SK-N-SH (cell line): Measurements from ENCODE around the gene PCDH1. TPM values are rescaled to one million over a fixed set of nuclear protein-coding genes. Genes with fewer than 3 reads are reported as not detected.

Experiments
- CTCF ChIA-PET: fragments of 300-600, 350-600 bp; formaldehyde crosslinking; extraction: SDS; loops from one replicate; lab custom pipeline; 2021; lab: Yijun Ruan, JAX
- POLR2A ChIA-PET: fragments of 350-600 bp; sonication (Branson Sonifier 250); formaldehyde crosslinking; extraction: SDS; loops from one replicate; lab custom pipeline; 2020; ENCODE audit warnings: antibody characterized with exemption, inconsistent platforms; lab: Yijun Ruan, JAX
- DNase-seq: peaks from one replicate; pipeline ENCODE4 v3.0.0; 2012
- H2AFZ ChIP-seq: fragments of 200-600 bp; sonication (generic); 2 replicates; pipeline ENCODE4 v1.8.1; 2016; ENCODE audit warnings: antibody characterized with exemption, mild to moderate bottlenecking, low read depth
- H3F3A ChIP-seq: fragments of 200-600 bp; sonication (generic); replicated peaks from 2 replicates; pipeline ENCODE3; 2016; ENCODE audit warnings: antibody characterized with exemption, mild to moderate bottlenecking; ENCODE audit not compliant: insufficient read depth
- H3K27ac ChIP-seq, 2 experiments: fragments of 200-500 bp in 1 of 2; fragments of 200-600 bp in 1 of 2; sonication (Bioruptor generic) in 1 of 2; sonication (generic), shearing (Covaris generic) in 1 of 2; 2 replicates each; pipeline versions ENCODE4 v1.5.1 to v1.6.1; 2014 to 2016; ENCODE audit warnings: low read depth in 2 of 2, inconsistent platforms in 1 of 2, low read length in 1 of 2, mild to moderate bottlenecking in 1 of 2, mixed read lengths in 1 of 2
- H3K27me3 ChIP-seq: fragments of 200-600 bp; sonication (generic), shearing (Covaris generic); 2 replicates; pipeline ENCODE4 v1.6.1; 2016; ENCODE audit warnings: mixed run types; ENCODE audit not compliant: insufficient read depth
- H3K36me3 ChIP-seq, 2 experiments: fragments of 200-500 bp in 1 of 2; fragments of 200-600 bp in 1 of 2; sonication (Bioruptor generic) in 1 of 2; sonication (generic) in 1 of 2; replicated peaks in 1 of 2; 2 replicates each; pipeline versions ENCODE3 to v1.5.1; 2014 to 2016; ENCODE audit warnings: low read length in 1 of 2, mild to moderate bottlenecking in 1 of 2; ENCODE audit not compliant: insufficient read depth in 2 of 2, control insufficient read depth in 1 of 2
- H3K4me1 ChIP-seq, 2 experiments: fragments of 200-500 bp in 1 of 2; fragments of 200-600 bp in 1 of 2; sonication (Bioruptor generic) in 1 of 2; sonication (generic), shearing (Covaris generic) in 1 of 2; 2 replicates each; pipeline versions ENCODE4 v1.5.1 to v1.6.1; 2014 to 2016; ENCODE audit warnings: low read depth in 1 of 2, low read length in 1 of 2, mixed run types in 1 of 2; ENCODE audit not compliant: insufficient read depth in 2 of 2, control insufficient read depth in 1 of 2
- H3K4me2 ChIP-seq: fragments of 200-600 bp; sonication (generic), shearing (Covaris generic); 2 replicates; pipeline ENCODE4 v1.6.1; 2017; ENCODE audit warnings: mixed run types
- H3K4me3 ChIP-seq, 2 experiments: fragments of 200-500 bp in 1 of 2; fragments of 200-600 bp in 1 of 2; sonication (Bioruptor generic) in 1 of 2; sonication (generic), shearing (Covaris generic) in 1 of 2; 2 replicates each; pipeline versions ENCODE4 v1.5.1 to v1.8.1; 2014 to 2016; ENCODE audit warnings: low read depth in 2 of 2, inconsistent platforms in 1 of 2, low read length in 1 of 2, mild to moderate bottlenecking in 1 of 2, mixed read lengths in 1 of 2, moderate library complexity in 1 of 2
- H3K79me2 ChIP-seq: fragments of 200-600 bp; sonication (generic); 2 replicates; pipeline ENCODE4 v1.8.1; 2017; ENCODE audit warnings: mild to moderate bottlenecking; ENCODE audit not compliant: insufficient read depth
- H3K9ac ChIP-seq: fragments of 200-600 bp; sonication (generic); 2 replicates; pipeline ENCODE4 v1.6.1; 2017; ENCODE audit warnings: mixed run types
- H3K9me2 ChIP-seq: fragments of 200-600 bp; sonication (generic); 2 replicates; pipeline ENCODE4 v1.6.1; 2017; ENCODE audit warnings: mixed run types
- H3K9me3 ChIP-seq: fragments of 200-600 bp; sonication (generic); 2 replicates; pipeline ENCODE4 v1.6.1; 2017; ENCODE audit warnings: mixed run types, mild to moderate bottlenecking, moderate library complexity
- H4K20me1 ChIP-seq: fragments of 200-600 bp; sonication (generic); 2 replicates; pipeline ENCODE4 v1.6.1; 2017; ENCODE audit warnings: mild to moderate bottlenecking, mixed run types; ENCODE audit not compliant: insufficient read depth
- RCOR1 ChIP-seq: fragments of 150-350 bp; IDR thresholded peaks from 2 replicates; pipeline ENCODE4 v1.6.1; 2017; ENCODE audit warnings: antibody characterized with exemption, low read length
- TCF12 ChIP-seq: IDR thresholded peaks from 2 replicates; pipeline ENCODE4 v1.4.0; 2012
- TEAD4 ChIP-seq: IDR thresholded peaks from 2 replicates; pipeline ENCODE4 v1.4.0; 2012; ENCODE audit warnings: mild to moderate bottlenecking, borderline replicate concordance; ENCODE audit not compliant: insufficient read depth
- WGBS: methylation state at CpG from one replicate; pipeline ENCODE4 v1.1.6; 2017; ENCODE audit warnings: low lambda C conversion rate; 5-methylcytosine and 5-hydroxymethylcytosine counted together
- polyA plus RNA-seq, 3 experiments: library from polyadenylated mRNA; depleted of rRNA; stranded (reverse); fragments of >200 nt; gene quantifications; 2 replicates each; pipeline ENCODE4 v1.2.3, GENCODE V29; 2012
- TF ChIP-seq, protein P1 (sequence below): IDR thresholded peaks from 2 replicates; pipeline ENCODE4 v1.6.1; 2012; ENCODE audit warnings: mild to moderate bottlenecking, low read depth, low read length, moderate library complexity

PCDH1 gene
- polyA plus RNA-seq, 1 of the 3 experiments (the other 2 are of a cell fraction) = 0.08 TPM

DNA sequence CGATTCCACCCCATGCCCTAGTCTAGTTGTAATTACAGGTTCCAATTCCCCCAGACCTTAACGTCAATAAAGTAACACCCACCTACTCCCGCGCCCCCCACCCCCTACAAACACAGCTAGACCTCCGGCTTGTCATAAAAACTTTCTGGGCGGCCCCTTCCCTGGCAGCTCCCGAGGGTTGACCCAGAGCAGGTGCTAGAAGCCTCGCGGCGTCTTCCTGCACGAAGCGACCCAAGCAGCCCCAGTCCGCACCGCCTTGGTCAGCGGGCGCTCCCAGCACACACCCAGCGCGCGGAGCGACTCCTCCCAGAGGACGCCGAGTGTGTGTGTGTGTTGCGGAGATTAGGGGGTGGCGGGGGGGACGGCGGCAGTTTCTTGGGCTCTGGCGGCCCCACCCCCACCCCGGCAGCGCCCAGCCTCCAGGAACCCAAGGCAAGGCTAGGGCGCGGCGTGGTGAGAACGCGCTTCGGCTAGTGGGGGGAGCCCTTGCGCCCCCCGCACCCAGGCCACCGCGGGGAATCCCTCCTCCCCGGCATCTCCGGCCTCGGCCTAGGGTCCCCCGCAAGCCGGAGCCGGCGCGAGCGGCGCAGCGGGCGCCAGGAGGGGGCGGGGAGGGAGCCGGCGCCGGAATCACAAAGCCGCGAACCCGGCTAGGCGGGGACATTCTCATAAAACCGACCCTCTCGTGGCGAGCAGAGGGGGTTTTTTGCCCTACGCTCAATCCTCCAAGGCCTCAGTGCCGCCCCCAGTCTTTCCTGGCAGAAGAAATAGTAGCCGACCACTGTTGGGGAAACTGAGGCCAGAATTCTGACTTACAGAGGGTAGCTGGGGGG lies 2.2 kb downstream of the PCDH1 start:
- H4K20me1 ChIP-seq = no peaks in the 10 kb centered on the region
- H3K4me2 ChIP-seq = peak overlapping the region; percentile 80; the same call in 1 of the 2 replicates
- DNase-seq = peak; percentile 72
- H3K4me1 ChIP-seq = peaks cover 4 to 43% of the 10 kb centered on the region in 2 experiments; a peak in 2 of 4 replicates
- CTCF ChIA-PET = interaction anchor here (0.9 to 10.4 kb wide), 12 partner anchors 9 to 179 kb away, joined by 3 to 451 read pairs (median 6); partner anchors contain the start of genes PCDH12 and RNF14
- H3K4me3 ChIP-seq = peak overlapping the region in 1 of 2 experiments; percentile 55; a peak in 1 of 4 replicates
- no peaks in the 10 kb centered on the region for H3K79me2 ChIP-seq
- H3K9me3 ChIP-seq = no peaks in the 10 kb centered on the region
- no peak overlapping the region for H3K27ac ChIP-seq
- no peaks in the 10 kb centered on the region for H3F3A ChIP-seq
- no peak overlapping the region for H2AFZ ChIP-seq
- TF ChIP-seq TCF12 = no peak
- H3K9ac ChIP-seq = no peak overlapping the region
- POLR2A ChIA-PET = interaction anchor here (0.7 to 1.0 kb wide), 4 partner anchors 26 to 84 kb away, joined by 3 to 6 read pairs (median 4); no protein-coding TSS in a partner anchor
- H3K36me3 ChIP-seq = no peaks in the 10 kb centered on the region
- peaks cover 59% of the 10 kb centered on the region for H3K27me3 ChIP-seq
- H3K9me2 ChIP-seq = no peaks in the 10 kb centered on the region
- 6% methylated on average over 6 of the region's 65 CpGs for WGBS

DNA sequence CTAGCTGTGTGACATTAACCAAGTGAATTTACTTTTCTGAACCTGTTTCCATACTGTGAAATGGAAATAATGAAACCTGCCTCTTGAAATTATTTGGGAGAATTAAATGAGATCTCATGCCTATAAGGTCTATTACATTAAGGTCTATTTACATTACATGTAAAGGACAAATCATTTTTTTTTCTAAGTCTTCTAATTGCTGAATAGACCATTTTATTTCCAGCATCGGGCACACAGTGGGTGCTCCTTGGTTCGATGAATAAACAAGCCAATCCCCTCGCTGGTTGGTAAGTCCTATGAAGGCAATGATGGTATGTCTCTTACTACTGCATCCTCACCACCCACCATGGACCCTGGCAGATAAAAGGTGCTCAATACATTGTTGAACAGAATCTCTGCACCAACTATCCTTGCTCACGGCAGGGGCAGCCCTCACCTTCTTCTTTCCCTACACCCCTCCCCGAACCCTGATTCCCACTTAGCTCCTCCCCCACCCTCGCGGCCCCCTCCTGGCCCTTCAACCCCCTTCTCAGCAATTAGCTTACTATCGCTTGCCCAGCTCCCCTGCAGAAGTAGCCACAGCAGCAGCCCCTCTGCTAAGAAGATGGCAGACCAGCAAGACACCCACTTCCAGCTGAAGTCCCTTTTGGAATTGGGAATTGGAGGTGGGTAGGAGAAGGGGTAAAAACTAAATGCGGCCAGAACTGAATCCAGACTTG lies 3.0 kb downstream of the PCDH1 start:
- no peaks in the 10 kb centered on the region for H3K79me2 ChIP-seq
- 68% methylated on average over 9 of the region's 9 CpGs for WGBS
- TF ChIP-seq TEAD4 (no peak), RCOR1 (no peak)
- TF ChIP-seq, protein P1, sequence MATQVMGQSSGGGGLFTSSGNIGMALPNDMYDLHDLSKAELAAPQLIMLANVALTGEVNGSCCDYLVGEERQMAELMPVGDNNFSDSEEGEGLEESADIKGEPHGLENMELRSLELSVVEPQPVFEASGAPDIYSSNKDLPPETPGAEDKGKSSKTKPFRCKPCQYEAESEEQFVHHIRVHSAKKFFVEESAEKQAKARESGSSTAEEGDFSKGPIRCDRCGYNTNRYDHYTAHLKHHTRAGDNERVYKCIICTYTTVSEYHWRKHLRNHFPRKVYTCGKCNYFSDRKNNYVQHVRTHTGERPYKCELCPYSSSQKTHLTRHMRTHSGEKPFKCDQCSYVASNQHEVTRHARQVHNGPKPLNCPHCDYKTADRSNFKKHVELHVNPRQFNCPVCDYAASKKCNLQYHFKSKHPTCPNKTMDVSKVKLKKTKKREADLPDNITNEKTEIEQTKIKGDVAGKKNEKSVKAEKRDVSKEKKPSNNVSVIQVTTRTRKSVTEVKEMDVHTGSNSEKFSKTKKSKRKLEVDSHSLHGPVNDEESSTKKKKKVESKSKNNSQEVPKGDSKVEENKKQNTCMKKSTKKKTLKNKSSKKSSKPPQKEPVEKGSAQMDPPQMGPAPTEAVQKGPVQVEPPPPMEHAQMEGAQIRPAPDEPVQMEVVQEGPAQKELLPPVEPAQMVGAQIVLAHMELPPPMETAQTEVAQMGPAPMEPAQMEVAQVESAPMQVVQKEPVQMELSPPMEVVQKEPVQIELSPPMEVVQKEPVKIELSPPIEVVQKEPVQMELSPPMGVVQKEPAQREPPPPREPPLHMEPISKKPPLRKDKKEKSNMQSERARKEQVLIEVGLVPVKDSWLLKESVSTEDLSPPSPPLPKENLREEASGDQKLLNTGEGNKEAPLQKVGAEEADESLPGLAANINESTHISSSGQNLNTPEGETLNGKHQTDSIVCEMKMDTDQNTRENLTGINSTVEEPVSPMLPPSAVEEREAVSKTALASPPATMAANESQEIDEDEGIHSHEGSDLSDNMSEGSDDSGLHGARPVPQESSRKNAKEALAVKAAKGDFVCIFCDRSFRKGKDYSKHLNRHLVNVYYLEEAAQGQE = no peak
- TF ChIP-seq, all 33 proteins: peak for 0
- no peaks in the 10 kb centered on the region for H4K20me1 ChIP-seq
- H3K4me2 ChIP-seq = no peak overlapping the region
- H3F3A ChIP-seq = no peaks in the 10 kb centered on the region
- no peak for DNase-seq
- H3K9me3 ChIP-seq = no peaks in the 10 kb centered on the region
- no peak overlapping the region for H3K9ac ChIP-seq
- peaks cover 4 to 41% of the 10 kb centered on the region in 2 experiments; a peak in 2 of 4 replicates for H3K4me1 ChIP-seq
- H3K27ac ChIP-seq = no peak overlapping the region
- H3K27me3 ChIP-seq = peaks cover 57% of the 10 kb centered on the region
- H2AFZ ChIP-seq = no peak overlapping the region
- H3K4me3 ChIP-seq = no peak overlapping the region
- H3K36me3 ChIP-seq = no peaks in the 10 kb centered on the region
- ChIA-PET CTCF (interaction anchor here (0.9 to 10.4 kb wide), 10 partner anchors 8 to 178 kb away, joined by 3 to 451 read pairs (median 5); no protein-coding TSS in a partner anchor), POLR2A (interaction anchor here (0.8 to 1.0 kb wide), 2 partner anchors 25 to 50 kb away, joined by 4 to 6 read pairs; no protein-coding TSS in a partner anchor)
- H3K9me2 ChIP-seq = no peaks in the 10 kb centered on the region
